CD14-positive monocyte (primary cell): Measurements from ENCODE around the gene SIMC1. TPM values are rescaled to one million over a fixed set of nuclear protein-coding genes. Genes with fewer than 3 reads are reported as not detected.
"Not testable (repeated sequence)": the region's sequence is repeated elsewhere in the genome, so short reads cannot be mapped to it uniquely, and the experiment has no call there.

Experiments
- DNase-seq, 3 donors: peaks; one replicate each; pipeline ENCODE4 v3.0.0-alpha.2; 2011 to 2022
- H2AFZ ChIP-seq: 2 replicates; pipeline ENCODE4 v1.6.0; 2012; ENCODE audit warnings: mild to moderate bottlenecking, low read depth, low read length, inconsistent platforms; ENCODE audit not compliant: insufficient read depth, poor library complexity, severe bottlenecking
- H3K27ac ChIP-seq, 2 donors: 1 replicate in 1 of 2; 2 replicates in 1 of 2; pipeline ENCODE4 v1.5.1; 2012 to 2013; ENCODE audit warnings: low read length in 2 of 2, control low read depth in 1 of 2, inconsistent platforms in 1 of 2, low read depth in 1 of 2, mild to moderate bottlenecking in 1 of 2
- H3K27me3 ChIP-seq, 2 donors: one replicate each; pipeline versions ENCODE4 v1.6.0 to v1.6.1; 2011 to 2013; ENCODE audit warnings: low read length in 2 of 2; ENCODE audit not compliant: control insufficient read depth in 2 of 2, insufficient read depth in 2 of 2
- H3K36me3 ChIP-seq, 2 donors: replicated peaks in 1 of 2; 1 replicate in 1 of 2; 2 replicates in 1 of 2; pipeline versions ENCODE4 v1.5.1 to v1.6.1; 2012 to 2013; ENCODE audit warnings: low read length in 2 of 2, control low read depth in 1 of 2, inconsistent platforms in 1 of 2, mild to moderate bottlenecking in 1 of 2; ENCODE audit not compliant: insufficient read depth in 2 of 2, control insufficient read depth in 1 of 2
- H3K4me1 ChIP-seq, 2 donors: 1 replicate in 1 of 2; 2 replicates in 1 of 2; pipeline versions ENCODE4 v1.5.1 to v1.6.1; 2012 to 2013; ENCODE audit warnings: low read length in 2 of 2, control low read depth in 1 of 2, inconsistent platforms in 1 of 2, mild to moderate bottlenecking in 1 of 2, moderate library complexity in 1 of 2; ENCODE audit not compliant: insufficient read depth in 2 of 2, control insufficient read depth in 1 of 2
- H3K4me2 ChIP-seq: replicated peaks from 2 replicates; pipeline ENCODE3; 2012; ENCODE audit warnings: low read length, moderate library complexity, mild to moderate bottlenecking; ENCODE audit not compliant: poor library complexity, severe bottlenecking; ENCODE audit errors: extremely low read depth
- H3K4me3 ChIP-seq, 3 experiments: fragments of 200-600 bp in 1 of 3; sonication (generic) in 1 of 3; replicated peaks in 1 of 3; 1 replicate in 2 of 3; 2 replicates in 1 of 3; pipeline ENCODE4 v1.5.1; 2011 to 2013; ENCODE audit warnings: low read length in 3 of 3, mild to moderate bottlenecking in 3 of 3, control low read depth in 2 of 3, low read depth in 2 of 3, inconsistent platforms in 1 of 3, moderate library complexity in 1 of 3
- H3K79me2 ChIP-seq: 2 replicates; pipeline ENCODE4 v1.6.0; 2012; ENCODE audit warnings: mild to moderate bottlenecking, control low read depth, inconsistent platforms, low read length, moderate library complexity; ENCODE audit not compliant: insufficient read depth
- H3K9ac ChIP-seq: 2 replicates; pipeline ENCODE4 v1.6.0; 2017; ENCODE audit warnings: low read length, mild to moderate bottlenecking; ENCODE audit not compliant: insufficient read depth, poor library complexity, severe bottlenecking
- H3K9me3 ChIP-seq, 2 donors: replicated peaks in 1 of 2; 1 replicate in 1 of 2; 2 replicates in 1 of 2; pipeline versions ENCODE4 v1.5.1 to v1.6.1; 2012 to 2013; ENCODE audit warnings: low read length in 2 of 2, control low read depth in 1 of 2; ENCODE audit not compliant: control insufficient read depth in 1 of 2, insufficient read depth in 1 of 2
- H4K20me1 ChIP-seq: 2 replicates; pipeline ENCODE4 v1.6.0; 2012; ENCODE audit warnings: mild to moderate bottlenecking, low read length, control low read depth, moderate library complexity; ENCODE audit not compliant: insufficient read depth
- H3K27ac Mint-ChIP-seq, 7 donors: one replicate each; pipeline ENCODE4 v1.8.0; 2020; ENCODE audit warnings: mild to moderate bottlenecking in 7 of 7, mixed read lengths in 7 of 7, moderate library complexity in 6 of 7, inconsistent platforms in 2 of 7
- H3K27me3 Mint-ChIP-seq, 3 donors: one replicate each; pipeline ENCODE4 v1.8.0; 2021 to 2022; ENCODE audit warnings: low read depth in 3 of 3, mild to moderate bottlenecking in 3 of 3, mixed read lengths in 3 of 3, moderate library complexity in 3 of 3, inconsistent platforms in 1 of 3
- H3K36me3 Mint-ChIP-seq, 2 donors: one replicate each; pipeline ENCODE4 v1.8.0; 2020; ENCODE audit warnings: mixed read lengths in 2 of 2, inconsistent platforms in 1 of 2, mild to moderate bottlenecking in 1 of 2
- H3K4me1 Mint-ChIP-seq: one replicate; pipeline ENCODE4 v1.8.0; 2020; ENCODE audit warnings: mild to moderate bottlenecking, mixed read lengths
- H3K4me3 Mint-ChIP-seq, 2 donors: one replicate each; pipeline ENCODE4 v1.8.0; 2020; ENCODE audit warnings: mild to moderate bottlenecking in 2 of 2, mixed read lengths in 2 of 2, moderate library complexity in 1 of 2
- H3K9me3 Mint-ChIP-seq, 7 donors: one replicate each; pipeline ENCODE4 v1.8.0; 2020 to 2022; ENCODE audit warnings: mixed read lengths in 7 of 7, mild to moderate bottlenecking in 6 of 7, moderate library complexity in 6 of 7, inconsistent platforms in 2 of 7
- WGBS: methylation state at CpG from one replicate; pipeline ENCODE4 v1.1.5; 2013; ENCODE audit warnings: missing lambda C conversion rate; ENCODE audit not compliant: insufficient coverage; 5-methylcytosine and 5-hydroxymethylcytosine counted together
- intact Hi-C, 2 donors: fragments of 100-400 bp; cut with micrococcal nuclease; formaldehyde crosslinking; loops; one replicate each; pipeline versions ENCODE4 v1.15.0 to v1.15.1; 2023
- polyA plus RNA-seq, 3 donors: library from polyadenylated mRNA; depleted of rRNA in 1 of 3; unstranded in 2 of 3; stranded (reverse) in 1 of 3; fragments of 300-500 nt in 2 of 3; fragments of >200 nt in 1 of 3; fragmentation: Illumina TruSeq in 2 of 3; gene quantifications; 1 replicate in 2 of 3; 2 replicates in 1 of 3; pipeline ENCODE4 v1.2.3, GENCODE V29; 2012 to 2021

Gene SIMC1
- polyA plus RNA-seq, 3 donors, result 2.3 to 8.4 (median 3.7) TPM

DNA sequence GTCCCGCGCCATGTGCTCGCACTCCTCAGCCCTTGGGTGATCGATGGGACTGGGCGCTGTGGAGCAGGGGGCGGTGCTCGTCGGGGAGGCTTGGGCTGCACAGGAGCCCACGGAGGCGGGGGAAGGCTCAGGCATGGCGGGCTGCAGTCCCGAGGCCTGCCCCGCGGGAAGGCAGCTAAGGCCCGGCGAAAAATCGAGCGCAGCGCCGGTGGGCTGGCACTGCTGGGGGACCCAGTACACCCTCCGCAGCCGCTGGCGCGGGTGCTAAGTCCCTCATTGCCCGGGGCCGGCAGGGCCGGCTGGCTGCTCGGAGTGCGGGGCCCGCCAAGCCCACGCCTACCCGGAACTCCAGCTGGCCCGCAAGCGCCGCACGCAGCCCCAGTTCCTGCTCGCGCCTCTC, 16.2 kb upstream of the SIMC1 start:
- WGBS, result 99% methylated on average over 12 of the region's 38 CpGs
- DNase-seq, H3K9me3 Mint-ChIP-seq, H3K4me3 ChIP-seq, H3K27ac Mint-ChIP-seq, H3K27me3 ChIP-seq, H3K4me2 ChIP-seq, H3K27ac ChIP-seq, H2AFZ ChIP-seq, H3K79me2 ChIP-seq, H3K4me3 Mint-ChIP-seq, H3K4me1 Mint-ChIP-seq, H3K4me1 ChIP-seq, H3K9ac ChIP-seq, intact Hi-C loops, H3K9me3 ChIP-seq, H3K36me3 ChIP-seq, H3K36me3 Mint-ChIP-seq, H4K20me1 ChIP-seq: not testable (repeated sequence)
- H3K27me3 Mint-ChIP-seq, result peaks cover 3 to 11% (median 4%) of the 10 kb centered on the region in 3 donors

- DNase-seq, H3K27me3 Mint-ChIP-seq, H3K27ac Mint-ChIP-seq, H3K4me2 ChIP-seq, intact Hi-C loops, H3K9me3 ChIP-seq, H2AFZ ChIP-seq, H3K4me3 ChIP-seq, H3K27me3 ChIP-seq, H3K4me3 Mint-ChIP-seq, H3K4me1 ChIP-seq, H4K20me1 ChIP-seq, H3K36me3 ChIP-seq, H3K9ac ChIP-seq, H3K9me3 Mint-ChIP-seq, H3K79me2 ChIP-seq, H3K36me3 Mint-ChIP-seq, H3K4me1 Mint-ChIP-seq, H3K27ac ChIP-seq: not testable (repeated sequence)
- WGBS, result no CpG with 5 or more reads among the region's 1 CpG
Observed at GRCh38 chr5:176228358-176228757, 9.9 kb upstream of the SIMC1 start.

DNA sequence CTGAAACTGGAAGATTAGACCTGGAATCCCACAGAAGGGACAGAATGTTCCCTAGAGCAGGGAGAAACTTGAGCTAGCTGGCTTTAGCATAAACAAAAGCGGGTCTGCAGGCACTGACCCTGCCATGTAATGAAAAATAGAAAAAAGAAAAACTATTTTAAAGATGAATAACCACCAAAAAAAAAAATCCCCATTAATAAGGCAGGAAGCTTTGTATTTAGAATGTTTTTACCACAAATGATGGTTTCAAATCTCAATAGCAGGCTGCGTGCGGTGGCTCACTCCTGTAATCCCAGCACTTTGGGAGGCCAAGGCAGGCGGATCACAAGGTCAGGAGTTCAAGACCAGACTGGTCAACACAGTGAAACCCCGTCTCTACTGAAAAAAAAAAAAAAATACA, 5.0 kb upstream of the SIMC1 start:
- intact Hi-C loops, H3K36me3 ChIP-seq, H4K20me1 ChIP-seq, DNase-seq, H3K4me2 ChIP-seq, H3K27me3 ChIP-seq, H3K4me1 ChIP-seq, H3K36me3 Mint-ChIP-seq, H3K9ac ChIP-seq, H3K79me2 ChIP-seq, H3K9me3 Mint-ChIP-seq, H3K27ac ChIP-seq, H2AFZ ChIP-seq, H3K4me3 ChIP-seq, H3K9me3 ChIP-seq, H3K4me1 Mint-ChIP-seq, H3K4me3 Mint-ChIP-seq, H3K27ac Mint-ChIP-seq: not testable (repeated sequence)
- 100% methylated on average over 3 of the region's 5 CpGs for WGBS
- peaks cover 1 to 13% (median 2%) of the 10 kb centered on the region in 3 donors for H3K27me3 Mint-ChIP-seq
